Measurements from ENCODE around the gene GEN1. TPM values are rescaled to one million over a fixed set of nuclear protein-coding genes. Genes with fewer than 3 reads are reported as not detected.

GEN1 gene
- total RNA-seq, 2 experiments from 2014 or later, result 4.3 to 4.6 TPM

DNA sequence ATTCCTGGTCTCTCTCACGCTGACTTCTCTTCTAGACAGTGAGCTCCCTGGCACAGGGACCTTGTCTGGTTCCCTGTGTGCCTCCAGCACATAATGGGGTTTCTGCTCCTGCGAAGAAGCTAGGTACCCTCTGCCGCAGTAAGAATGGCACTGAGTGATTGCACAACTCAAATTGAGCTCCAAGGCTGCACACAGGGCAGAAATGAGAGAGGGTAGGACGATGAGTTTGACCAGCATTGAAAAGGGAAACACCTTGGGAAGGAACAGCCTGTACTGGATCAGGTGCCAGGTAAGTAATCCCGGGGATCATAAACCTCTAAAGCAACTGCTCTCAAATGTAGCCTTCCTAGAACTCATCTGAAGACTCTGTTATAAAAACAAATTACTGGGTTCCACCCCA, 41.4 kb downstream of the GEN1 start:
- Mint-ChIP-seq H3K27ac (no peak overlapping the region), H3K9me3 (no peaks in the 10 kb centered on the region), H3K4me3 (no peak overlapping the region), H3K36me3 (ENCODE audit: low read depth) (no peaks in the 10 kb centered on the region), H3K4me1 (ENCODE audit: low read depth) (no peaks in the 10 kb centered on the region), H3K27me3 (peaks cover 54% of the 10 kb centered on the region)
- TF ChIP-seq, protein P1, sequence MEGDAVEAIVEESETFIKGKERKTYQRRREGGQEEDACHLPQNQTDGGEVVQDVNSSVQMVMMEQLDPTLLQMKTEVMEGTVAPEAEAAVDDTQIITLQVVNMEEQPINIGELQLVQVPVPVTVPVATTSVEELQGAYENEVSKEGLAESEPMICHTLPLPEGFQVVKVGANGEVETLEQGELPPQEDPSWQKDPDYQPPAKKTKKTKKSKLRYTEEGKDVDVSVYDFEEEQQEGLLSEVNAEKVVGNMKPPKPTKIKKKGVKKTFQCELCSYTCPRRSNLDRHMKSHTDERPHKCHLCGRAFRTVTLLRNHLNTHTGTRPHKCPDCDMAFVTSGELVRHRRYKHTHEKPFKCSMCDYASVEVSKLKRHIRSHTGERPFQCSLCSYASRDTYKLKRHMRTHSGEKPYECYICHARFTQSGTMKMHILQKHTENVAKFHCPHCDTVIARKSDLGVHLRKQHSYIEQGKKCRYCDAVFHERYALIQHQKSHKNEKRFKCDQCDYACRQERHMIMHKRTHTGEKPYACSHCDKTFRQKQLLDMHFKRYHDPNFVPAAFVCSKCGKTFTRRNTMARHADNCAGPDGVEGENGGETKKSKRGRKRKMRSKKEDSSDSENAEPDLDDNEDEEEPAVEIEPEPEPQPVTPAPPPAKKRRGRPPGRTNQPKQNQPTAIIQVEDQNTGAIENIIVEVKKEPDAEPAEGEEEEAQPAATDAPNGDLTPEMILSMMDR (IDR thresholded peaks at IDR 0.05), result no peak
- Histone ChIP-seq H3K27ac (ENCODE audit: low read depth in 1 of 2, low read length in 2 of 2) (no peak overlapping the region), H3K36me3 (ENCODE audit: insufficient read depth, low read length) (no peaks in the 10 kb centered on the region), H3K9me3 (ENCODE audit: control insufficient read depth in 1 of 2, insufficient read depth in 1 of 2, low read length in 2 of 2) (no peaks in the 10 kb centered on the region), H3K27me3 (ENCODE audit: control insufficient read depth in 1 of 2, insufficient read depth in 2 of 2, low read length in 2 of 2) (peaks cover 0 to 18% of the 10 kb centered on the region in 2 experiments), H3K4me1 (ENCODE audit: insufficient read depth, low read length) (no peaks in the 10 kb centered on the region), H3K4me3 (ENCODE audit: low read length) (no peak overlapping the region)
- intact Hi-C loops (cut with DNase I, micrococcal nuclease), result no loop called here
- POLR2A ChIA-PET, result no interaction called here
- ATAC-seq (ENCODE audit: poor library complexity), result no peak
- no peak for DNase-seq
- CTCF ChIA-PET, result no interaction called here

GRCh38 chr2:17798338-17798737, 44.4 kb downstream of the GEN1 start:
- Histone ChIP-seq H3K9me3 (ENCODE audit: control insufficient read depth in 1 of 2, insufficient read depth in 1 of 2, low read length in 2 of 2) (no peaks in the 10 kb centered on the region), H3K4me1 (ENCODE audit: insufficient read depth, low read length) (no peaks in the 10 kb centered on the region), H3K4me3 (ENCODE audit: low read length) (no peak overlapping the region), H3K27me3 (ENCODE audit: control insufficient read depth in 1 of 2, insufficient read depth in 2 of 2, low read length in 2 of 2) (peaks cover 0 to 8% of the 10 kb centered on the region in 2 experiments), H3K27ac (ENCODE audit: low read depth in 1 of 2, low read length in 2 of 2) (no peak overlapping the region), H3K36me3 (ENCODE audit: insufficient read depth, low read length) (no peaks in the 10 kb centered on the region)
- DNase-seq (no peak), ATAC-seq (ENCODE audit: poor library complexity) (no peak)
- H3K4me1 Mint-ChIP-seq (ENCODE audit: low read depth), result no peaks in the 10 kb centered on the region
- H3K27me3 Mint-ChIP-seq, result peaks cover 31% of the 10 kb centered on the region
- no peak overlapping the region for H3K27ac Mint-ChIP-seq
- no peak overlapping the region for H3K4me3 Mint-ChIP-seq
- ChIA-PET CTCF (no interaction called here), POLR2A (no interaction called here)
- intact Hi-C loops (cut with DNase I, micrococcal nuclease), result no loop called here
- no peaks in the 10 kb centered on the region for H3K36me3 Mint-ChIP-seq (ENCODE audit: low read depth)
- no peaks in the 10 kb centered on the region for H3K9me3 Mint-ChIP-seq
- TF ChIP-seq, protein P1 (IDR thresholded peaks at IDR 0.05), result no peak

DNA sequence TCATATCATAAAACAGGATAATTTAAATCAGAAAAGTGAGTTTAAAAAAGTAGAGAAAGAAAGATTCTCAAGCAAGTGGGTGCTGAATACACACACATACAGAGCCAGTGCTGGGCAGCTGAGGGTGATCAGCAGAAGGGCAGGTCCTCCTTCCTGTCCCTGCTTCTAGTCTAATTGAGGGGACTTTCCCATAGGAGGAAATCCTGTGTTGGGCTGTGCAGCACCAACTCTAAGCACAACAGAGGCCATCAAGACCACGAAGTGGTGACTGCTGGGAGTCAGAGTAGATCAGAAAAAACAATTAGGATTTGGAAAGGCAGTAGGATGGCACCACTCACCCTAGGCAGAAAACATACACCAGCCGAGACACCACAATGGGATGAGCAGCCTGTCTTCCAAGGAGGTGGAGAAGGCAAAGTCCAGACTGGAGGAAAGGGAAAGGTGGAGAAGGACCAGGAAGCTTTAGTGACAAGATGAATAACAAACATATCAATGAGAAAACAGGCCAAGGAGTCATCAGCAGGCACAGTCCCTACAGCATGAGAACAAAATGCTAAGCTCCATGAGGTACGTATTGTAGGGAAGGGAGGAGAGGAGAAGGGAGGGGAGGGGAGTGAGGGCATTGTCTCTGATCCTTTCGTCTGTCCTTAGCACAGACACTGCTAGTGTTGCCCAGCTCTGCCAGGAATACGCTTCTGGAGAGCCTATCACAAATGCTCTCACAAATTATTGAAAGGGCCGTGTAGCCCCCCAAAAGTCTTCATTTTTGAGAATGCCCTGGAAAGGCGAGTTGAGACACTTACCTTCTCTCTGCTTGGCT, 45.6 kb downstream of the GEN1 start:
- Mint-ChIP-seq H3K27ac (no peak overlapping the region), H3K36me3 (ENCODE audit: low read depth) (no peaks in the 10 kb centered on the region), H3K9me3 (no peaks in the 10 kb centered on the region), H3K4me3 (no peak overlapping the region), H3K4me1 (ENCODE audit: low read depth) (no peaks in the 10 kb centered on the region), H3K27me3 (peaks cover 25% of the 10 kb centered on the region)
- intact Hi-C loops (cut with DNase I, micrococcal nuclease), result no loop called here
- Histone ChIP-seq H3K4me1 (ENCODE audit: insufficient read depth, low read length) (no peaks in the 10 kb centered on the region), H3K27me3 (ENCODE audit: control insufficient read depth in 1 of 2, insufficient read depth in 2 of 2, low read length in 2 of 2) (peaks cover 2 to 12% of the 10 kb centered on the region in 2 experiments), H3K27ac (ENCODE audit: low read depth in 1 of 2, low read length in 2 of 2) (no peak overlapping the region), H3K4me3 (ENCODE audit: low read length) (no peak overlapping the region), H3K36me3 (ENCODE audit: insufficient read depth, low read length) (no peaks in the 10 kb centered on the region), H3K9me3 (ENCODE audit: control insufficient read depth in 1 of 2, insufficient read depth in 1 of 2, low read length in 2 of 2) (no peaks in the 10 kb centered on the region)
- no peak for DNase-seq
- ATAC-seq (ENCODE audit: poor library complexity), result no peak
- POLR2A ChIA-PET, result no interaction called here
- CTCF ChIA-PET, result no interaction called here
- TF ChIP-seq, protein P1 (IDR thresholded peaks at IDR 0.05), result no peak
